HL-60 (cell line): ENCODE results near the gene RASAL1.

Experiments
- POLR2AphosphoS5 ChIP-seq: IDR thresholded peaks from 2 replicates; pipeline ENCODE4 v1.6.1; 2012; ENCODE audit warnings: low read depth
- TF ChIP-seq, protein P1 (sequence below): IDR thresholded peaks from one replicate; pipeline ENCODE4 v1.5.1; 2011; ENCODE audit warnings: low read length, control low read depth, inconsistent platforms; ENCODE audit not compliant: insufficient read depth

DNA sequence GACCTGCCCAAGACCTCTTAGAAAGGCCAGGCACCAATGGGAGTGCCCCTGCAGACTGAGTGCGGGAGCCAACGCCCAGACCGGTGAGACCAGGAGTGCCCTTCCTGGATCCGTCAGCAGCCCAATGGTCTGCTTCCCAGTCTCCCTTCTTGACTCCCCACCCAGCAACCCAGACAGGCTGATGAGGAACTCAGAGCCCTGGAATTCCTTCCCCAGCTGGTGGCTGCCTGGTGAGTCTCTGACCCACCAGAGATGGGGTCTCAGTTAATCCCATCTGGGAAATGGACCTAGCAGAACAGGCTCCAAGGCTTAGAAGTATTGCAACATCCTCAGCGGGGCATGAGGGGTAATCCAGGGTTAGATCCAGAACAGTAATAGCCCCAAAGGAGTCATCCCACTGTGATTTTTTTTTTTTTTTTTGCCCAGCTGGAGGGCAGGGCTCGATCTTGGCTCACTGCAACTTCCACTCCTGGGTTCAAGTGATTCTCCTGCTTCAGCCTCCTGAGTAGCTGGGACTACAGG, 1.5 kb upstream of the RASAL1 start:
- TF ChIP-seq, protein P1, sequence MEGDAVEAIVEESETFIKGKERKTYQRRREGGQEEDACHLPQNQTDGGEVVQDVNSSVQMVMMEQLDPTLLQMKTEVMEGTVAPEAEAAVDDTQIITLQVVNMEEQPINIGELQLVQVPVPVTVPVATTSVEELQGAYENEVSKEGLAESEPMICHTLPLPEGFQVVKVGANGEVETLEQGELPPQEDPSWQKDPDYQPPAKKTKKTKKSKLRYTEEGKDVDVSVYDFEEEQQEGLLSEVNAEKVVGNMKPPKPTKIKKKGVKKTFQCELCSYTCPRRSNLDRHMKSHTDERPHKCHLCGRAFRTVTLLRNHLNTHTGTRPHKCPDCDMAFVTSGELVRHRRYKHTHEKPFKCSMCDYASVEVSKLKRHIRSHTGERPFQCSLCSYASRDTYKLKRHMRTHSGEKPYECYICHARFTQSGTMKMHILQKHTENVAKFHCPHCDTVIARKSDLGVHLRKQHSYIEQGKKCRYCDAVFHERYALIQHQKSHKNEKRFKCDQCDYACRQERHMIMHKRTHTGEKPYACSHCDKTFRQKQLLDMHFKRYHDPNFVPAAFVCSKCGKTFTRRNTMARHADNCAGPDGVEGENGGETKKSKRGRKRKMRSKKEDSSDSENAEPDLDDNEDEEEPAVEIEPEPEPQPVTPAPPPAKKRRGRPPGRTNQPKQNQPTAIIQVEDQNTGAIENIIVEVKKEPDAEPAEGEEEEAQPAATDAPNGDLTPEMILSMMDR = no peak
- TF ChIP-seq POLR2AphosphoS5 = no peak
